Sigmoid colon (tissue), 7 donors: ENCODE measurements around the gene ZNF273. TPM values are rescaled to one million over a fixed set of nuclear protein-coding genes. Genes with fewer than 3 reads are reported as not detected.

Experiments
- DNase-seq: peaks from one replicate; pipeline ENCODE4 v3.0.0-alpha.2; 2019
- H3K27ac ChIP-seq, 4 donors: fragments of 200-600 bp; sonication (generic); one replicate each; pipeline ENCODE4 v1.5.1; 2016 to 2019; ENCODE audit warnings: mild to moderate bottlenecking in 1 of 4
- H3K27me3 ChIP-seq, 3 donors: fragments of 200-600 bp; sonication (generic); one replicate each; pipeline ENCODE4 v1.5.1; 2019; ENCODE audit warnings: mild to moderate bottlenecking in 1 of 3
- H3K36me3 ChIP-seq, 4 donors: fragments of 200-600 bp; sonication (generic); one replicate each; pipeline ENCODE4 v1.5.1; 2016 to 2019
- H3K4me1 ChIP-seq, 4 donors: fragments of 200-600 bp; sonication (generic); one replicate each; pipeline ENCODE4 v1.5.1; 2017 to 2019
- H3K4me3 ChIP-seq, 4 donors: fragments of 200-600 bp; sonication (generic); one replicate each; pipeline ENCODE4 v1.5.1; 2017 to 2019; ENCODE audit warnings: mild to moderate bottlenecking in 2 of 4, moderate library complexity in 1 of 4
- H3K9me3 ChIP-seq, 4 donors: fragments of 200-600 bp in 3 of 4; sonication (generic) in 3 of 4; one replicate each; pipeline versions ENCODE4 v1.5.1 to v1.6.1; 2013 to 2019
- EP300 ChIP-seq, 4 donors: sonication (generic); formaldehyde crosslinking; IDR thresholded peaks; one replicate each; pipeline ENCODE4 v1.6.1; 2017; ENCODE audit warnings: antibody characterized with exemption in 4 of 4
- POLR2A ChIP-seq, 2 donors: fragments of 450-650 bp; IDR thresholded peaks; one replicate each; pipeline ENCODE4 v1.6.1; 2016; ENCODE audit warnings: antibody characterized with exemption in 2 of 2, mild to moderate bottlenecking in 2 of 2, moderate library complexity in 2 of 2
- POLR2AphosphoS5 ChIP-seq, 4 donors: sonication (generic); formaldehyde crosslinking; IDR thresholded peaks; one replicate each; pipeline ENCODE4 v1.6.1; 2017; ENCODE audit warnings: antibody characterized with exemption in 4 of 4
- WGBS, 2 donors: extraction: QIAGEN DNeasy Blood & Tissue Kit; methylation state at CpG; one replicate each; pipeline ENCODE4 v1.1.7; 2013; 5-methylcytosine and 5-hydroxymethylcytosine counted together
- intact Hi-C: fragments of 100-400 bp; cut with DNase I; formaldehyde crosslinking; loops from one replicate; pipeline ENCODE4 v1.15.1; 2023
- polyA plus RNA-seq, 3 donors: library from polyadenylated mRNA; stranded (reverse); fragments of 200-250 nt; gene quantifications; one replicate each; pipeline ENCODE4 v1.2.3, GENCODE V29; 2013
- total RNA-seq, 4 donors: library from RNA; depleted of rRNA; stranded (reverse); fragments of >200 nt; gene quantifications; one replicate each; pipeline ENCODE4 v1.1.0, GENCODE V29; 2016
- TF ChIP-seq, protein P1 (sequence below), 4 experiments: fragments of 450-650 bp in 3 of 4; fragments of 200-600 bp in 1 of 4; IDR thresholded peaks; one replicate each; pipeline ENCODE4 v1.5.1; 2016 to 2019; ENCODE audit warnings: antibody characterized with exemption in 4 of 4, mild to moderate bottlenecking in 3 of 4, moderate library complexity in 2 of 4
- donor health status: healthy with polysubstance abuse.
- donor health status: Bipolar disorder and iron deficiency.
- donor health status: healthy.

The ZNF273 gene
- total and polyA plus RNA-seq, 7 donors, result 1.2 to 38.2 (median 7.5) TPM

GRCh38 chr7:64879086-64879730 is 23.9 kb upstream of the ZNF273 start:
- intact Hi-C loops, result no loop called here

DNA sequence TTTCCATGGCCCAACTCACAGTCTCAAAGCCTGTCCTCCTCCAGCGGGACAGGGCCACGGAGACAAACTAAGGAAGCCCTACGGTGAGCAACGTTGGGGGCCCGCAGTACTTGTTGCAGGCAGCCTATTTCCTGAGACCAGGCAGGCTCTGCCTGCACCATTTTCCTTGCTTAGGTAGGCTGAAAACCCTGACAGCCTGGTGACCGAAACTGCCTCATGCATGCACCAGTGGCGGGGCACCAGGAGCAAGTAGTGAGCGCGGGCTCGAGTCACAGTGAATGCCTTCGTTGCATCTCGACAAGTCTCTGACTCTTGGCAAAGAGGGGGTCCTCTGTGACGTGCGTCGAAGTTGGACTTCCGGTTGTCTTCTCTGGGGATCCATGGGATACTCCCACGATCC is 23.3 kb upstream of the ZNF273 start:
- peak; percentile 48 for DNase-seq
- H3K9me3 ChIP-seq, result no peaks in the 10 kb centered on the region
- H3K27me3 ChIP-seq, result peaks cover 0 to under 1% (median 0%) of the 10 kb centered on the region in 3 donors
- H3K4me3 ChIP-seq, result no peak overlapping the region
- H3K27ac ChIP-seq, result no peak overlapping the region
- H3K36me3 ChIP-seq, result no peaks in the 10 kb centered on the region
- H3K4me1 ChIP-seq, result peaks cover 0 to 31% (median 17%) of the 10 kb centered on the region in 4 donors
- intact Hi-C loops, result loop anchor here (10.0 kb wide), 1 partner anchor 125 kb away; the partner anchor contains the start of gene ERV3-1
- no peak for TF ChIP-seq EP300 (IDR thresholded peaks at IDR 0.05)
- TF ChIP-seq, protein P1, sequence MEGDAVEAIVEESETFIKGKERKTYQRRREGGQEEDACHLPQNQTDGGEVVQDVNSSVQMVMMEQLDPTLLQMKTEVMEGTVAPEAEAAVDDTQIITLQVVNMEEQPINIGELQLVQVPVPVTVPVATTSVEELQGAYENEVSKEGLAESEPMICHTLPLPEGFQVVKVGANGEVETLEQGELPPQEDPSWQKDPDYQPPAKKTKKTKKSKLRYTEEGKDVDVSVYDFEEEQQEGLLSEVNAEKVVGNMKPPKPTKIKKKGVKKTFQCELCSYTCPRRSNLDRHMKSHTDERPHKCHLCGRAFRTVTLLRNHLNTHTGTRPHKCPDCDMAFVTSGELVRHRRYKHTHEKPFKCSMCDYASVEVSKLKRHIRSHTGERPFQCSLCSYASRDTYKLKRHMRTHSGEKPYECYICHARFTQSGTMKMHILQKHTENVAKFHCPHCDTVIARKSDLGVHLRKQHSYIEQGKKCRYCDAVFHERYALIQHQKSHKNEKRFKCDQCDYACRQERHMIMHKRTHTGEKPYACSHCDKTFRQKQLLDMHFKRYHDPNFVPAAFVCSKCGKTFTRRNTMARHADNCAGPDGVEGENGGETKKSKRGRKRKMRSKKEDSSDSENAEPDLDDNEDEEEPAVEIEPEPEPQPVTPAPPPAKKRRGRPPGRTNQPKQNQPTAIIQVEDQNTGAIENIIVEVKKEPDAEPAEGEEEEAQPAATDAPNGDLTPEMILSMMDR (IDR thresholded peaks at IDR 0.05), result no peak
- no peak for TF ChIP-seq POLR2A (IDR thresholded peaks at IDR 0.05)
- TF ChIP-seq POLR2AphosphoS5 (IDR thresholded peaks at IDR 0.05), result no peak
- WGBS, 2 donors, result 95 to 96% methylated on average over 17 of the region's 17 CpGs

More at GRCh38 chr7:64879086-64879730, 23.9 kb upstream of the ZNF273 start:
- Histone ChIP-seq H3K4me3 (no peak overlapping the region), H3K27ac (no peak overlapping the region), H3K9me3 (no peaks in the 10 kb centered on the region), H3K27me3 (peaks cover 0 to 5% (median 0%) of the 10 kb centered on the region in 3 donors), H3K36me3 (no peaks in the 10 kb centered on the region), H3K4me1 (peaks cover 0 to 31% (median 17%) of the 10 kb centered on the region in 4 donors)
- peak; percentile 42 for DNase-seq
- TF ChIP-seq EP300 (IDR thresholded peaks at IDR 0.05), result no peak
- no peak for TF ChIP-seq POLR2A (IDR thresholded peaks at IDR 0.05)
- TF ChIP-seq, protein P1 (IDR thresholded peaks at IDR 0.05), result no peak
- TF ChIP-seq POLR2AphosphoS5 (IDR thresholded peaks at IDR 0.05), result no peak
- WGBS, 2 donors, result 71 to 75% methylated on average over 9 of the region's 9 CpGs

- DNase-seq, result peak; percentile 38
- intact Hi-C loops, result loop anchor here (10.0 kb wide), 1 partner anchor 124 kb away; the partner anchor contains the start of gene ERV3-1
- TF ChIP-seq, protein P1 (IDR thresholded peaks at IDR 0.05), result no peak
- TF ChIP-seq POLR2A (IDR thresholded peaks at IDR 0.05) (no peak), EP300 (IDR thresholded peaks at IDR 0.05) (no peak), POLR2AphosphoS5 (IDR thresholded peaks at IDR 0.05) (no peak)
- peaks cover 0 to 31% (median 17%) of the 10 kb centered on the region in 4 donors for H3K4me1 ChIP-seq
- H3K27ac ChIP-seq, result peak overlapping the region in 3 of 4 donors; percentile 79 to 82 (median 79)
- H3K4me3 ChIP-seq, result no peak overlapping the region
- no peaks in the 10 kb centered on the region for H3K27me3 ChIP-seq
- H3K36me3 ChIP-seq, result no peaks in the 10 kb centered on the region
- 96% methylated on average over 38 of the region's 38 CpGs for WGBS, 2 donors
- no peaks in the 10 kb centered on the region for H3K9me3 ChIP-seq
These were observed 22.5 kb upstream of the ZNF273 start for GRCh38 chr7:64880322-64881297.

- Histone ChIP-seq H3K27ac (peak overlapping the region; percentile 41 to 82 (median 79)), H3K4me3 (peak overlapping the region; percentile 37 to 61 (median 52)), H3K9me3 (no peaks in the 10 kb centered on the region), H3K4me1 (peaks cover 0 to 31% (median 17%) of the 10 kb centered on the region in 4 donors), H3K27me3 (no peaks in the 10 kb centered on the region), H3K36me3 (no peaks in the 10 kb centered on the region)
- WGBS, 2 donors, result 84% methylated on average over 26 of the region's 26 CpGs
- peak in 3 of 4 donors; percentile 60 to 67 (median 60) for TF ChIP-seq POLR2AphosphoS5 (IDR thresholded peaks at IDR 0.05)
- no peak for TF ChIP-seq EP300 (IDR thresholded peaks at IDR 0.05)
- TF ChIP-seq POLR2A (IDR thresholded peaks at IDR 0.05), result no peak
- TF ChIP-seq, protein P1 (IDR thresholded peaks at IDR 0.05), result no peak
- DNase-seq, result peak; percentile 60
- intact Hi-C loops, result loop anchor here (10.0 kb wide), 1 partner anchor 123 kb away; the partner anchor contains the start of gene ERV3-1
These were observed 21.4 kb upstream of the ZNF273 start for GRCh38 chr7:64881461-64882287.
